Right lobe of liver (tissue), 4 donors: Measurements from ENCODE around the gene BMPER.

Source experiments
- CTCF ChIP-seq, 4 donors: fragments of 200-600 bp in 3 of 4; fragments of 450-650 bp in 1 of 4; IDR thresholded peaks; one replicate each; pipeline versions ENCODE4 v1.5.1 to v1.8.0; 2016 to 2022; ENCODE audit warnings: antibody characterized with exemption in 4 of 4, mild to moderate bottlenecking in 2 of 4
- POLR2A ChIP-seq: fragments of 450-650 bp; IDR thresholded peaks from one replicate; pipeline ENCODE4 v1.6.1; 2017; ENCODE audit warnings: antibody characterized with exemption, mild to moderate bottlenecking
- donor health status: DM: no; HTN: no; CAD: no.
- donor health status: DM: no; HTN: no; CAD: no.
- donor health status: DM: no; HTN: yes; CAD: no.

- no peak for TF ChIP-seq POLR2A
- no peak for TF ChIP-seq CTCF (IDR thresholded peaks at IDR 0.05)
Observed at GRCh38 chr7:34062341-34062740, 157.0 kb downstream of the BMPER start.
